H1 (cell line): Measurements from ENCODE around the gene RPL12. TPM values are rescaled to one million over a fixed set of nuclear protein-coding genes. Genes with fewer than 3 reads are reported as not detected.

Experiments
- ASH2L ChIP-seq: fragments of 200-600, 300-600 bp; sonication (generic); IDR thresholded peaks from one replicate; pipeline ENCODE4 v1.7.1; 2017; ENCODE audit warnings: low read length
- BCL11A ChIP-seq, 2 experiments: IDR thresholded peaks; one replicate each; pipeline ENCODE4 v1.6.1; 2011; ENCODE audit warnings: low read depth in 2 of 2, low read length in 2 of 2, mild to moderate bottlenecking in 2 of 2
- polyA plus RNA-seq, 7 experiments: library from polyadenylated mRNA; depleted of rRNA in 3 of 7; stranded (reverse) in 5 of 7; unstranded in 2 of 7; fragments of >200 nt in 5 of 7; fragments of 200-250 nt in 2 of 7; gene quantifications; 1 replicate in 5 of 7; 2 replicates in 1 of 7; 4 replicates in 1 of 7; pipeline versions ENCODE4 v1.2.1 to v1.2.3, GENCODE V29; 2011 to 2013; ENCODE audit warnings: missing spikeins in 2 of 7, mixed read lengths in 2 of 7
- total RNA-seq: library from RNA; stranded (reverse); fragmentation: NEBNext Ultra II Directional; extraction: Animal tissue kit (Norgen Biotek cat#: 25700); gene quantifications from 2 replicates; pipeline ENCODE4 v1.2.1, GENCODE V29; 2021

The RPL12 gene
- total and polyA plus RNA-seq, 2 of the 8 experiments (the other 6 are each of a cell fraction or from before 2014, with no cell fraction given): 1,993 to 4,892 TPM

- peak; percentile 45 for TF ChIP-seq ASH2L
- TF ChIP-seq BCL11A (IDR thresholded peaks at IDR 0.05; ENCODE audit: low read depth in 2 of 2, low read length in 2 of 2): no peak
These were observed at the start of gene RPL12, which contains the start of gene LRSAM1 (continued) for GRCh38 chr9:127450830-127451607.
